RCC 7860 (cell line): Measurements from ENCODE around the gene ARL3.
A peak's percentile ranks its signal among the peaks of the same experiment; 100 is the strongest.

Source experiments
- DNase-seq: peaks from one replicate; pipeline ENCODE4 v3.0.0-alpha.2; 2015; ENCODE audit warnings: low spot score
- FAIRE-seq: peaks from 2 replicates; lab custom pipeline; 2012; peaks lifted over from hg19 to GRCh38; lab: Jason Lieb, UNC

Gene ARL3

DNA sequence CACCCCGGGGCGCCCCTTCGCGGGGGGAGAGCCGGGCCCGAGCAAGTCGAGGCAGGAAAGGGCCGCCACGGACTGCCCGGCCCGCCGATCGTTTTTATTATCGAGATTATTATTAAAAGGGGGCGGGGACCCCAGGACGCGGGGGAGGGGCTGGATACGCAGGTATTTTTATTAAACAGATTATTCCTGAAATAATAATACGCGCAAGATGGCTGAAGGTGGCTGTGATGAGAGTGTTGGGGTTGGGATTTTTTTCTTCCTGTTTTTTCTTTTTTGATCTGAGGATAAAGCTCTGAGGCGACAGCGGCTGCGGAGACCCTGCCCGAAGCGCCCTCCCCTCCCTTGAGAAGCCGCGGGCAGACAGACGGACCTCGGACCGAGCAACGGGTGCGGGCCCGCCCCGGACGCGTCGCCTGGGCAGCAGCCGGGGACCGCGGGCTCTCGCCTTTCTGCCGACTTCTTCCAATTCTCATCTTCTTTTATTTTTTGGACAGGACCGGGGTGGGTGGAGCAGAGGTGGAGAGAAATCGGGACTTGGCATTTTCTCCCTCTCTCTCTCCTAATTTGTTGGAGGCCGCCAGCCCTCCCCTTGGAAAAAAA lies 71.4 kb downstream of the ARL3 start:
- peak; percentile 15 for DNase-seq
- no peak for FAIRE-seq

DNA sequence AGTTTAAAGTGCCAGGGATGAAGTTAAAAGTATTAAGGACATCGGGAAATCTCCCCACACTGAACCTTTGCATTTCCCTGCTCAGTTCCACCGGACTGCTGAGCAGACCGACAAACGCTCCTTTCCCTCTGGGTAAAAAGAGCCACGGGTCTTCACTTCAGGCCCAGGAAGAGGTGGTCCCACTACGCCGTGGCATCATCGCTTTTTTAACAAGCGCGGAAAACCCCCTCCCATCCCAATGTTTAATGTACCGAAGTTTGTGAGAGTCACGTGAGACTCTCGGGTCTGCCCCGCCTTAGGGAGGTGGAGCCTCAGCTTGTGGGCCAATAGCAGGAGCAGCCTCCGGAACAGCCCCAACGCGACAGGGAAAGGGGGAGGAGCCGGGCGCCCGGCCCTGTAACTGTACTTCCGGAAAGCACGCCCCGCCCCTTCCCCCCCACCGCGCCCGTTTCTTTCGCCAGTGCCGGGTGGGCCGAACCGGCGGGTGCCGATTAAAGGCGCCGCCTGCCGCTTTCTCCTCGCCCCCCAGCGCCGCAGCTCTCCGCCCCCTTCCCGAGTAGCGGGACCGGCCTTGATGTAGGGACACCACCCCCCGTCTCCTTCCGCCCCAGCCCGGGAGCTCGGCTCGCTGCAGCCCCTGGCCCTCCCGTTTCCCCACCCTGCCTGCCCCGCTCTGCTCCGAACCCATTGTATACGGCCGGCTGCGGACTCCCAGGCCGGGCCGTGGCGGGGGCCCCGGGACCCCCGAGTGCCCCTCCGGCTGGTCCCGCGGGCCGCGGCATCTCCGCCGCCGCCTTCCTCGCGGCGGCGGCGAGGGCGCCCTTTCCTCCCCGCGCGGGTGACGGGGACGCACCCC lies 72.1 kb downstream of the ARL3 start:
- peak; percentile 86 for FAIRE-seq

DNA sequence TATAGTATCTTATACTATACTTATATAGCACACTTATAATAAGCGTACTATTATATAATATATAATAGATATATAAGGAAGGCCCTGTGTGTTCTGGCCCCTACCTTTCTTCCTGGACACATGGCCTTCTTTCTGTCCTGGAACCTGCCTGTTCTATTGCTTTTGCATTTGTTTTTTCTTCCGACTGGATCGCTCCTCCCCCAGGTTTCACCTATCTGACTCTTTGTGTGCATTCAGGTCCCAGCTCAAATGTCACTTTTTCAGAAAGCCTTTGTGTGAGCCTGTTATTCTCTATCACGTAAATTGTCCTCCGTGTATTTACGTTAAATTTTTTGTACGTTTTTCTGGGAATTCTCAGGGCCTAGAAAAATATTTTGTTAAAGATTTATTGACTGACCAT lies 72.8 kb downstream of the ARL3 start:
- FAIRE-seq (no peak), DNase-seq (no peak)

More for the DNA sequence above, 72.1 kb downstream of the ARL3 start:
- DNase-seq = peak; percentile 94

DNA sequence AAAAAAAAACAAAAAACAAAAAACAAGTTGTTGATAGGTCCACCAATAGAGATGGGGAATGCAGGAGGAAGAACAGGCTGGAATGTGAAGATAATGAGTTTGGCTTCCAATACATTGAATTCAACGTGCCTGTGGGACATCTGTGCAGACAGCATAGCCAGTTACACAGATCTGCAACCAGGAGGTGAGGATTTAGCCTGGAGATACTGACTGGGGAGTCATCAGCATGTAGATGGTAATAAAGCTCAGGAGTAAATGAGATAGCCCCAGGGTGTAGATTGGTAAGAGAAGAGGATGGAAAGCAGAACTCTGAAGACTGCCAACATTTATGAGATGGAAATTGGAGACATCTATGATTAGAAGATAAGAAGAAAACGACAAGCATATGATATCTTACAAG lies 74.7 kb downstream of the ARL3 start:
- no peak for DNase-seq
- FAIRE-seq = no peak

DNA sequence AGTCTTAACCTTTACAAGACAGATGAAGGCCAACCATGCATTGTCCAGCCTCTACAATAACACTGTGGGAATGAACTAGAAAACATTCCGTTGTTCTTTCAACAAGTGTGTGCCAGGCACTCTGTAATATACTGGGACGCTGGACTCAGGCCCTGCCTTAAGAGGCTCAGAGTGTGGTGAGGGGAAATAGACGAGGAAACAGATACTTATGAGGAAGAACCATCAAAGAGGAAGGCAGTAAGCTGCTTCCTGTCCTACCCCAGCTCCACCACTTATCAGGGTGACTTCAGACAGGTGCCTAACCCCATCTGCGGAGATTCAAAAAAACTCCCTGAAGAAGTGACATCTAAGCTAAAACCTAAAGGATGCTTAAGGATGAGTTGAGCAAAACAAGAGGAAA lies 78.8 kb downstream of the ARL3 start:
- FAIRE-seq = no peak

DNA sequence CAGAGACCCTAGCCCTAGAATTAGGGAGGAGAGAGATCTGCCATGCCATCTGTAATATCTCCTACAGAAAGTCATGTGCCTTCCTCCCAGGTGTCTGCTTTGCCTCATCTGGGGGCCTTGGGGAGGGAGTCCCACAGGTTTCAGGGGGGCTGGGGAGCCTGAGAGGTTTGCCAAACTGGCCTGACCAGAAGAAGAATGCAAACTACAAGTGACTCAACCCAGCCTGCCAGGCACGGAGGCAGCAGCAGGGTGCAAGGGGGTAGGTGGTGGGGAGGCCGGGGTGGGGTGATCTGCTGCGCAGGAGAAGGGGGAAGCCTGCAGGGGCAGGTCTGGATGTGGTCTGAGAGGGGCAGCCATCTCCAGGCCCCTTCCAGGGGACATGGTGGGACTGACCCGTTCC lies 79.5 kb downstream of the ARL3 start:
- DNase-seq = no peak
- FAIRE-seq = no peak

More for the DNA sequence above, 78.8 kb downstream of the ARL3 start:
- no peak for DNase-seq

DNA sequence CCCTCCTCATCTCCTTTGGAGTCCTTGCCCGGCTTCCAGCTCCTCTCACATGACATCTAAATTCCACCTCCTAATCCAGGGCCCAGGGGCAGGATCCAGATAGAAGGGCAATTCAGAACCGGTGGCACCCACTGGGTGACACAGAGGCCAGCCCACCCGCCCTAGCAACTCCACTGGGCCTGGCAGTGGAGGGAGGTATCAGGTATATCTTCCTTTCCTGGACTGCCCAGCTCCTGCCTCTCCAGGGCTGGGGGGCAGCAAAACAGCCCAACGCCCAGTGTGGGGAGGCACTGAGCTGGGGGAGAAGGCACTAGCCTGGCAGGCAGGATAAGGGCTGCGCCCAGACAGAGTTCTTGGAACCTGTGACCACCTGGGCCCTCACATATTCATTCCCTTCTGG lies 80.3 kb downstream of the ARL3 start:
- DNase-seq = no peak
- FAIRE-seq = no peak

DNA sequence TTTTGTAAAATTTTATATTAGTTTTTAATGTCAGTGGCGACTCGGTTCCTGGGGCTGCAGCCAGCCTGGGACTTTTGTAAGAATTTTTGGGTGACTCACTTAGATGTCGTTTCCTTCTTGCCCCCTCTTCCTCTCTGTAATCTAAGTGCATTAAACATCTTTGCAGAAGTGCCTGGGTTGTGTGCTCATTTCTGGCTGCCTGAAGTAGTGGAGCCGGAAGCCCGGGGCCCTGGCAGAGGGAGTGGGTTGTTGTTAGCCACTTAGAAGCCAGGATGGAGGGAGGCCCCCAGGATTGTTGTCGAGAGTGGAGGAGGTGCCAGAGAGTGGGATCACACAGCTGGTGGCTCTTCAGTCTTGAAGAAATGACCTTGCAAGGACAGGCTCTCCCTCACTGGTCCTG lies 80.9 kb downstream of the ARL3 start:
- DNase-seq = peak; percentile 58
- FAIRE-seq = peak; percentile 40

DNA sequence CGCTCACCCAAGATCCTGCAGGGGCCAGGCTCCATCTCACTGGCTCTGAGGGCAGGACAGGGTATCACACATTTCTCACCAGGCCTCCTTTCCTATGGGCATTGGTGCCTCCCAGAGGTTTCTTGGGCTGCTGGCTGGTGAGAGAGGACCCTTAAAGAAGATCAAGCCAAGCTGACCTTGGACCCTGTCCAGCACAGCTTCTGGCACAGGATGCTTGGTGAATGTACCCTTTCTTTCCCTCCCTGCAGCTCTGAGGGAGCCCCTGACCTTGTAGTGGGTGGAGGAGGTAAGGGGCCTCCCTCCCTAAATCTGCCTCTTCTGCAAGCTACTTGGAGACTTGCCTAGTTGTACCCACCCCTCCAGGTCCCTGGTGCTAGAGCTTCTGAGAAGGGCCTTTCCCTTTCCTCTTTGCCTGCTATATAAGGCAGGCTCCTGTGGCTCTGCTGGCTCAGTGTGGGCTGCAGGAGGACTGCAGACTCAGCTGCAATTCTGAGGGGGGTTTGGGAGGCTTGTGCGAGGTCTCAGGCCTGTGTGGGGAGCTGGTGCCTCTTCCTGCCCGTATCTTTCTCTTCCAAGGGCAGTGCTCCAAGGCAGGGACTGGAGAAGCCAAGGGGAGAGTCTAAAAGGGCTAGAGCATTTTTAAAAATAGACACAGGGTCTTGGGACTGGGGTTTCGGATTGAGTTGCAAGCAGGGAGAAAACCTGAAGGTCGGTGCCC lies 81.6 kb downstream of the ARL3 start:
- DNase-seq (no peak), FAIRE-seq (no peak)

DNA sequence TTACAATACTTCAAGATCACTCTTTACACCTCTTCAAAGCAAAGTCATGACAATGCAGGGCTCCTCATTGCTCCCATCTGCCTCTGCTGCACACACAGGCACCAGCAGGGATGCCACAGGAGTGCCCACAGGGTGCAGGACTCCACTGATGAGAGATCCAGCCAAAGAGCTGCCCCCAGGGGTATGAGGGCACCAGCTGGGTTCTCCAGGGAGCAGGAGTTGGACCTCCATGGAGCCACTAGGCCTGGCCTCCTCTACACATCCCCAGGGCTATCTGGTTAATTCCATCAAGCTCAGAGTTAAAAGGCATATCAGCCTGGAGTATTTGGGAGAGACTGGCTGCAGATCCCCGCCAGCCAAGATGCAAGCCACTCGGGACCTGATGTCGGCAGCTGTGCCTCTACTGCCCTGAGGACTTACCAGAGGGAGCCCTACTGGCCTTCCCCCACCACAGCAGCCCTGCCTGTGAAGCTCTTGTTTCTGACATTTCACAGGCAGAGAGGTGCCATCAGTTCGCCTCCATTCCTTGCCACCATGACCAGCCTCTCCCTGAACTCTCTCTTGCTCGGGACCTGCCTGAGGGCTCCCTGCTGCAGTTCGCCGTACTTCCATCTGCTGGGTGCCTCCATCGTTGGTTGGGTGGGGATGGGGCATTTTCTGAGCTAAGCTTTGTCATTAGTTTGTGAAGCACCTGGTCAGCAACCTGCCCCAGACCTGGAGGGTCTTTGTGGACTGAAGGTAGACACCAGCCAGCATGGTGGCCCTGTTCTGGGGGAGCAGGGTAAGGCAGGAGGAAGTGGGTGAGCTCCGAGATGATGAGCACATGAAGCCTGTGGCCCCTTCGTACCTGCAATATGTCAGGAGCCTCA lies 82.4 kb downstream of the ARL3 start:
- FAIRE-seq = no peak
- DNase-seq = no peak

DNA sequence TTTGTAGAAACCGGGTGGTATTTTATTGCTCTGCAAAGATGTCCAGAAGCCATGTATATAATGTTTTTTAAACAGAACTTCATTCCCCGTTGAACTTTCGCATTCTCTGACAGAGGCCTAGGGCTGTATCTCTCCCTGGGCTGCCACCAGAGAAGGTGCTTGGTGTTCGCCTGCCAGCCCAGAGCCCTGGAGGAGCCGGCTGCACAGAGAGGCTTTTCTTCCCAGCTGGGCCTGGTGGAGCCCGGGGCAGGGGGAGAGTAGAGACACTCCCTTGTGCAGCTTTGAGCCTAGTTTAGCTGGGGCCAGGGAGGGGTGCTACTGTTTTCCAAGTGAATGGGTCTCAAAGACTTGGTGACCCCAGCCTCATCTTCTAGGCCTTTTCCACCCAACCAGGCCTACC lies 83.5 kb downstream of the ARL3 start:
- DNase-seq (no peak), FAIRE-seq (no peak)

DNA sequence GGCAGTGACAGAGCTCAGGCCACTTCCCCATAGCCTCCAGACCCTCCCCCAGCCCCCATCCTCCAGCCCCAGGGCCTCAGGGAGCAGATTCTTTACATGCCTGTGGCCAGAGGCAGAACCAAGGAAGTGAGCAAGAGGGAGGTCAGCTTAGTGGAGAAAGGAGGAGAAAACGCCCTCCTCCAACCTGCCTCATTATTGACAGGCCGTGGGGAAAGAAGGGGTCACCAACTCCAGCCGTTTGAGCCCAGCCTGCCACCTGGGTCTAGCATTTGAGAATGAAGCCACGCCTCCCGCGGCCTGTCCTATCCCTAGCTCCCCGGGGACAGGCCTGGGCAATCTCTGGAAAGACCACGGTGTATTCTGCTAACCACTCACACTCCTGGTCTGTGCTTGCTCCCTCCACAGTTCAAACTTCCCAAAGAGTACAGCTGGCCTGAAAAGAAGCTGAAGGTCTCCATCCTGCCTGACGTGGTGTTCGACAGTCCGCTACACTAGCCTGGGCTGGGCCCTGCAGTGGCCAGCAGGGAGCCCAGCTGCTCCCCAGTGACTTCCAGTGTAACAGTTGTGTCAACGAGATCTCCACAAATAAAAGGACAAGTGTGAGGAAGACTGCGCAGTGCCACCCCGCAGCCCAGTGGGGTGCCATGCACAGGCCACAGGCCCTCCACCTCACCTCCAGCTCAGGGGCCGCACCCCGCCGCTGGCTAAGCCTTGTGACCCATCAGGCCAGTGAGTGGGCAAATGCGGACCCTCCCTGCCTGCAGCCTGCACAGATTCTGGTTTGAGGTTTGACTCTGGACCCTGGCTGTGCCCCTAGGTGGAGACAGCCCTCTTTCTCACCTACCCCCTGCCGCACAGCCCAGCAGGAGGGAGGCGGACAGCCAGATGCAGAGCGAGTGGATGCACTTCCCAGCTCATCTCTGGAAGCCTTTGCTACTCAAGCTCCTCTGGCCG lies 84.3 kb downstream of the ARL3 start:
- FAIRE-seq (peak; percentile 96), DNase-seq (peak; percentile 99)

DNA sequence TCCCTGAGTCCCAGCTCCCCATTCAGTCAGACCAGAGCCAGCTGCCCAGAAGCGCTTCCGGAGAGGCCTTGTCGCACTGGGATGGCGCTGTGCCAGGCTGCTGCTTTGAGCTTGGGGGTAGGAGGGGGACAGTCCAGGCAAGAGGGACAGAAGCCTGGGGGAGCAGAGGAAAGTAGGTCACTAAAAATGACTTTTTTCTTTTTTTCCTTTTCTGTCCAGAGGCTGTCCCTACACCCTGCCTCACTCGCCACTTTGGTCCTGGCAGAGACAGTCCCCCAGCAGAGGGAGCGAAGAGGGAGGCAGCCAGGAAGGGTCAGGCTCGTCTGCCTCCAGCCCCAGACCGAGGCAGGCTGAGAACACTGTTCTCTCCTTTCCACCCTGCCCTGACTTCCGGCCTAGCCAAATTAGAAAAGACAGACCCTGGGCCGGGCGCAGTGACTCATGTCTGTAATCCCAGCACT lies 85.7 kb downstream of the ARL3 start:
- FAIRE-seq = no peak
- peak; percentile 65 for DNase-seq

DNA sequence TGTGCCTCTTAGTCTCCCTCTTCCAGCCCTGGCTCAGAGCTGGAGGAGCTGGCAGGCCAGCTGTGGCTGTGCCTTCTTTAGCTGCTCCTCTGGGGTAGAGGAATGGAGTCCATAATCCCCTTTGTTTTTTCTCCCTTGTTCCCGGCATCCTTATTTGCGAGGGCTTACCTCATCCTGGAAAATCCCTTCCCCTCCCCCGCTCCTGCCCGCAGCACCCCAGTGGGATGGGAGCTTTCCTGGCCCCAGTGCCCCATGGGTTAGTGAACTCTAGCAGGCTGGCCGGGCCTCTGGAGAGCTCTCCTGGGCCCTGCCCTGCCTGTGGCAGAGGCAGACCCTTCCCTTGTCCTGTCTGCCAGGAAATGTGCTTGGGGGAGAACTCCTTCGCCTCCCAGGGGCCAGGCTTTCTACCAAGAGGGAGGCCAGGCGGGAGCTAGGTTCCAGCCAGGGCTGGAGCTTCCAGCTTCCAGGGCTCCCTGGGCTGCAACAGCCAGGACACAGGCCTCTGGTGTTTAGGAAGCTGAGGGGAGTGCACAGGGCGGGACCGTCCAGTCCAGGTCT lies 86.4 kb downstream of the ARL3 start:
- DNase-seq (peak; percentile 84), FAIRE-seq (peak; percentile 68)

DNA sequence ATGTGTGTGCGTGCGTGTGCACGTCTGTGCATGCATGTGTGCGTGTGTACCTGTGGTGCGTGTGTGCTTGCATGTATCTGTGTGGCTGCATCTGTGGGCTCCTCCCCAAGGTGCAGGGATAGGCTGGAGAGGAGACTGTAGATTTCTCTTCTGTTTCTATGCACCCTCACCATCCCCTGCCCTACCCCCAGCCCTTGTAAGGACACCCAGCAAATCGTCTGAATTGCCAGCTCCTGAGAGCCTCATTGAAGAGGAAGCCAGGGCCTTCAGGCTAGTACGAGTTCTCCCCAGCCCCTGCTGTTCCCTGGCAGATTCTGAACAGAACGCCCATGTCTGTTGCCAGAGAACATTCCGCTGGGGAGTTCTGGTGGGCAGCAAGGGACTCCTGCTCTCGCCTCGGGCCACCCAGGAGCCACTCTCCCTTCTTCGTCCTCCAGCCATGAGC lies 86.9 kb downstream of the ARL3 start:
- FAIRE-seq (no peak), DNase-seq (no peak)

DNA sequence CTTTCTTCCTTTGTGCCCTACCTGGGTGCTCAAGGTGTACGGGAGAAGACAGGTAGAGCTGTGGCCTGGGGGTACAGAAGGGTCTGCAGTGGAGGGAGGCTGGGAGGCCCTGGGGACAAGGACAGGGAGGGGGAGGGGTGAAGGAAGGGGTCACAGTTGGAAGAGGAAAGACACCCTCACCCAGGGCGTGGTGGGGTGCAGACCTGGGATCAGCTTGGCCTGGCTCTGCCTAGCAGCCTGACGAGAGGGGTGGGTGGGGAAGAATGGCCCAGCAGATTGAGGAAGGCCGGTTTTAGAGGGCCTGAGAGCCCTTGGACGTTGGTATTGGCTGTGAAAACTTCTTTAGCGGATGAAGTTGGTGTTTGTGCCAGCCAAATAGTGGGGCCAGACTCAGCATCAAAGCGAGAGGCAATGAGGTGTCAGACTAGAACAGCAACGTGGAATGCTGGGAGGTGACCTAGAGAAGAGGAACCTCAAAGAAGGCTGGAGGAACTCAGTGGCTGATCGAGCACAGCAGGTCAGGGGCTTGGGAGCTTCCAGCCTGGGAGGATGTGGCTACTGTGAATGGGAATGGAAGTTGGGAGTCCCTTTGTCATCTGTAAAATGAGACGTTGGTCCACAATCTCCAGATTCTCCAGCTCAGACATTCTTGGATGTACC lies 88.0 kb downstream of the ARL3 start:
- no peak for FAIRE-seq
- no peak for DNase-seq

DNA sequence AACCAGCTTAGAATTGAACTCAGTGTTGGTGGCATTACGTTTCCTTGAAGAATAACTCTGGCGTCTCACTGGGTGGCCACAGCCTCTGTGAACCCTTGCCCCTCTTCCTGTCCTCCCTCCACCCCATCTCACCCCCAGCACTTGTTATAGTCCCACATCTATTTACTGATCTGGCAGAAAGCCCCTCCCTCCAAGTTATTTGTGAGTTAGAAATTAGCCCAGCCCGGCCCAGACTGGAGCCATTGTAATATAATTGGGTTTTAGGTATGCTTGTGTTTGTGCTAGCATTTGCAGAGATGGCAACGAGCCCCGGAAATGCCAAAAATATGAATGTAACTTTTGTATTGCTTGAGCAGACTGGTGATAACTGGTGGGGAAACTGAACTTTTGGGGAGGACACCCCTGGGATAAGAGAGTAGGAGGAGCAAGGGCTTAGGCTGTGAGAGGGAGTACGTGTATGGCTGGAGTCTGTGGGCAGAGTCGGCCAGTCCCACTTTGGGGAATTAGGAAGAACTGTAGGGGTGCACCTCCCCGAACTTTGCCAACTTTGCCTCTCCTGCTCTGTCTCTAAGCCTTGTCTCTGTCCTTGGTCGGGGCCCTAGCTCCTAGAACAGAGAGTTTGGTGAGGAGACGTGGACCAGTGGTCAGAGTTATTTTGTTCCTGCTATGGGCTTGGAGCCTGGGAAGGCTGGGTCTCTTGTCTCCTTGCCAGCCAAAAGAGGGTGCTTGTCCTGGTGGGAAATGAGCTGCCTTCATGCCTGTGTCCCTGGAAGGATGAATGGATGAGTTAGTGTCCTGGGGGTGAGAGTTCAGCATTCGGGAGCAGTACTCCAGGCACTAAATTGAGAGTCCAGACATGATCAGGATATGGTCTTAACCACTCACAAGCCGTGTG lies 89.2 kb downstream of the ARL3 start:
- no peak for DNase-seq
- no peak for FAIRE-seq

DNA sequence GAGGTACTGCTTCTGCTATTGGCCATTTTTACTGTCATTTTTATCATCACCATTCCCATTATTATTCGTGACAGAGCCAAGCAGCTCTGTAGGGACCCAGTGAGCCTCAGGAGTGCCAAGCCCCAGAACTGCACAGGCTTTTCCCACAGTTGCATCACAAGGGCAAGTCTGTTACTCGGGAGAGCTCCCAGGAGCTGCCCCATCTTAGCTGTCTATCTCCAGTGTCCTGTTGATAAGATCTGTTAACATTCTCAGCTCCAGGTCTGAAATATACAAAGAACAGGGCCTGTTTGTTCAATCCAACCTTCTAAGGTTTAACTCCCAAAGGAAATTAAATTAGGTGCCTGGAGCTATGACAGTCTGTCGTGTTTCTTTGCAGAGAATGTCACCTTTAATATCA lies 90.1 kb downstream of the ARL3 start:
- no peak for FAIRE-seq
- no peak for DNase-seq
